T-cell (primary cell): ENCODE results near the gene ZC3H12D. TPM values are rescaled to one million over a fixed set of nuclear protein-coding genes. Genes with fewer than 3 reads are reported as not detected.

ENCODE experiments used
- ATAC-seq, 4 experiments: fragments of 200-7000 bp in 3 of 4; fragments of 150-1000 bp in 1 of 4; cut with Tn5 transposase; replicated peaks in 1 of 4; 1 replicate in 3 of 4; 2 replicates in 1 of 4; pipeline ENCODE4 v1.10.0; 2021; ENCODE audit warnings: moderate library complexity in 3 of 4, mild to moderate bottlenecking in 2 of 4, moderate number of reproducible peaks in 1 of 4
- CTCF ChIA-PET, 2 donors: fragments of 300-600 bp; sonication (Branson Sonifier 250); formaldehyde crosslinking; loops; one replicate each; lab custom pipeline; 2022; ENCODE audit warnings: antibody characterized with exemption in 2 of 2; lab: Charles Lee
- POLR2A ChIA-PET, 2 donors: fragments of 300-600 bp; sonication (Branson Sonifier 250); formaldehyde crosslinking; loops; one replicate each; lab custom pipeline; 2022; ENCODE audit warnings: antibody characterized with exemption in 2 of 2; lab: Charles Lee
- DNase-seq, 35 experiments: peaks; one replicate each; pipeline versions ENCODE4 v3.0.0 to v3.0.0-alpha.2; 2013 to 2023
- H3K27ac ChIP-seq: one replicate; pipeline ENCODE4 v1.5.1; 2013; ENCODE audit warnings: low read length
- H3K27me3 ChIP-seq, 2 experiments: replicated peaks in 1 of 2; 1 replicate in 1 of 2; 2 replicates in 1 of 2; pipeline versions ENCODE4 v1.6.1 to v1.7.0; 2013; ENCODE audit warnings: low read length in 1 of 2, mixed read lengths in 1 of 2; ENCODE audit not compliant: control insufficient read depth in 2 of 2, insufficient read depth in 2 of 2; ENCODE audit errors: extremely low read depth in 1 of 2
- H3K36me3 ChIP-seq, 2 donors: 1 replicate in 1 of 2; 2 replicates in 1 of 2; pipeline versions ENCODE4 v1.6.1 to v1.7.0; 2013; ENCODE audit warnings: low read length in 1 of 2; ENCODE audit not compliant: control insufficient read depth in 2 of 2, insufficient read depth in 1 of 2; ENCODE audit errors: extremely low read depth in 1 of 2
- H3K4me1 ChIP-seq, 2 experiments: 1 replicate in 1 of 2; 2 replicates in 1 of 2; pipeline versions ENCODE4 v1.6.1 to v1.7.0; 2013; ENCODE audit warnings: low read length in 2 of 2, mixed read lengths in 1 of 2; ENCODE audit not compliant: insufficient read depth in 2 of 2, control insufficient read depth in 1 of 2; ENCODE audit errors: extremely low read depth in 1 of 2
- H3K4me3 ChIP-seq, 2 donors: 1 replicate in 1 of 2; 2 replicates in 1 of 2; pipeline versions ENCODE4 v1.5.1 to v1.7.0; 2013; ENCODE audit warnings: mild to moderate bottlenecking in 2 of 2, low read length in 1 of 2, moderate library complexity in 1 of 2; ENCODE audit not compliant: control insufficient read depth in 1 of 2; ENCODE audit errors: extremely low read depth in 1 of 2
- H3K9me3 ChIP-seq: 2 replicates; pipeline ENCODE4 v1.7.0; 2013
- H3K27ac Mint-ChIP-seq, 2 donors: one replicate each; pipeline ENCODE4 v1.8.0; 2020 to 2021; ENCODE audit warnings: mild to moderate bottlenecking in 2 of 2, mixed read lengths in 2 of 2
- H3K27me3 Mint-ChIP-seq, 2 donors: one replicate each; pipeline ENCODE4 v1.8.0; 2021 to 2022; ENCODE audit warnings: mixed read lengths in 2 of 2
- H3K36me3 Mint-ChIP-seq: one replicate; pipeline ENCODE4 v1.8.0; 2021; ENCODE audit warnings: mixed read lengths
- H3K4me1 Mint-ChIP-seq, 3 donors: one replicate each; pipeline ENCODE4 v1.8.0; 2020 to 2022; ENCODE audit warnings: mixed read lengths in 3 of 3, mild to moderate bottlenecking in 1 of 3
- H3K4me3 Mint-ChIP-seq, 3 donors: one replicate each; pipeline ENCODE4 v1.8.0; 2020 to 2022; ENCODE audit warnings: mild to moderate bottlenecking in 3 of 3, mixed read lengths in 3 of 3, moderate library complexity in 3 of 3
- H3K9me3 Mint-ChIP-seq, 3 donors: one replicate each; pipeline ENCODE4 v1.8.0; 2020 to 2022; ENCODE audit warnings: mixed read lengths in 3 of 3
- WGBS: methylation state at CpG from one replicate; pipeline ENCODE4 v1.1.5; 2013; ENCODE audit warnings: missing lambda C conversion rate; ENCODE audit not compliant: insufficient coverage; 5-methylcytosine and 5-hydroxymethylcytosine counted together
- total RNA-seq, 35 experiments: library from RNA in 6 of 35; stranded (reverse) in 6 of 35; fragments of 120-200 nt in 1 of 35; gene quantifications; one replicate each; pipeline versions ENCODE4 v1.2.1 to v1.2.4 and lab custom pipeline; 2013 to 2026

ZC3H12D gene
- total RNA-seq, 5 donors from 2014 or later (not counting 1 experiment from before 2014, with no cell fraction given), result 48.2 to 117 (median 107) TPM

DNA sequence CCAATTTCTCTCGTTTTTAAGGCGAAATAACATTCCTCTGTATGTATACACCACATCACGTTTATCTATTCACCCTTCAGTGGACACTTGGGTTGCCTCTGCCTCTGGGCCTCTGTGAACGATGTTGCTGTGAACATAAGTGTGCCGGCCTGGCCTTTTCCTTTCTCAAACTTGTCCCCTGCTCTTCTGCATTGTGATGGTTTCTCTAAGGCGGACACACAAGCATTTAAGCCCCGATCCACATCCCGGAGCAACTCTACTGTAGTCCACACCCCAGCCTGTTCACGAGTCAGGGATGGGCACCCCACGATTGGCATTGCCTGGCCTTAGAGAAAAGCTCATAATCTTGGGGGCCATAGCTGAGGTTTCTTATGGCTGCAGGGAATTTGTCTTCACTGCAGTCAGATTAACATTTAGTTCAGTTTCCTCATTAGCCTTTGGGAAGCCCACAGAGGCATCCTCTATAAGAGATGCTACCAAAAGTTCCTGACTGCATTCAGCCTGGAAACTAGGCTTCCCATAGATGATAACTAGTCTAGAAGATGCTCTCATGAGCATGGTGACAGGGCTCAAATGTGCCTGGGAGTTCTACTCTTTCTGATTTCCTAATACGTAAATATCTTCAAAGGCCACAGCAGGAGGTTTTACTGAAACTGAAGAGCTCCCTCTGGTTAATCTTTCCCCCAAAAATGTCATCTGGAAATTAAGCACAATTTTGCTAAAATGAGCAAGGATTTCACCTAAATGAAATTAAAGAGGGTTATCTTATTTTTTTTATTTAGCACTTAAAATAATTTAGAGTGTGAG, 762 bp downstream of the ZC3H12D start:
- H3K27me3 Mint-ChIP-seq, result no peaks in the 10 kb centered on the region
- H3K4me3 Mint-ChIP-seq, result peak overlapping the region; percentile 85 to 92 (median 91)
- peaks cover 33% of the 10 kb centered on the region for H3K36me3 Mint-ChIP-seq
- CTCF ChIA-PET, result interaction anchor here (0.5 to 2.6 kb wide), 16 partner anchors 11 to 1020 kb away, joined by 3 to 23 read pairs (median 4); no protein-coding TSS in a partner anchor
- no peak for ATAC-seq
- POLR2A ChIA-PET, result interaction anchor here (0.5 to 3.0 kb wide), 14 partner anchors 9 to 394 kb away, joined by 3 to 42 read pairs (median 4); partner anchors contain the start of gene GINM1 (in 1 of the 2)
- peak in 1 of 35 experiments; percentile 51 for DNase-seq
- Histone ChIP-seq H3K27ac (peak overlapping the region; percentile 98), H3K27me3 (no peaks in the 10 kb centered on the region), H3K9me3 (no peaks in the 10 kb centered on the region), H3K36me3 (no peaks in the 10 kb centered on the region), H3K4me1 (peaks cover 15 to 63% of the 10 kb centered on the region in 2 experiments), H3K4me3 (peak overlapping the region; percentile 25 to 65)
- H3K27ac Mint-ChIP-seq, result peak overlapping the region; percentile 99
- 40% methylated on average over 7 of the region's 11 CpGs for WGBS
- H3K4me1 Mint-ChIP-seq, result peaks cover 60 to 65% (median 62%) of the 10 kb centered on the region in 3 donors
- no peaks in the 10 kb centered on the region for H3K9me3 Mint-ChIP-seq

DNA sequence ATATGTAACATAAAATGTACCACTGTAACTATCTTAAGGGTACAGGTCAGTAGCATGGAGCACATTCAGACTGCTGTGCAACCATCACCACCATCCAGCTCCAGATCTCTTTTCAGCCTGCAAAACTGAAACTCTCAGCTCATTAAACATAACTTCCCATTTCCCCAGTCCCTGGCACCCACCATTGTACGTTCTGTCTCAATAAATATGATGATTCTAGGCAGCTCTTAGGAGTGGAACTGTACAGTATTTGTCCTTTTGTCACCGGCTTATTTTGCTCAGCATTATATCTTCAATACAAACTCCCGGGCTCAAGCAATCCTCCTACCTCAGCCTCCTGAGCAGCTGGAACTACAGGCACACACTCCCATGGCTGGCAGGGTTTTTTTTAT, 1.5 kb downstream of the ZC3H12D start:
- ATAC-seq (no peak), DNase-seq (peak in 1 of 35 experiments; percentile 47)
- Histone ChIP-seq H3K9me3 (no peaks in the 10 kb centered on the region), H3K36me3 (no peaks in the 10 kb centered on the region), H3K4me3 (peak overlapping the region in 1 of 2 donors; percentile 65), H3K27me3 (no peaks in the 10 kb centered on the region), H3K27ac (peak overlapping the region; percentile 98), H3K4me1 (peaks cover 15 to 68% of the 10 kb centered on the region in 2 experiments)
- H3K4me3 Mint-ChIP-seq, result peak overlapping the region; percentile 85 to 92 (median 91)
- peaks cover 60 to 71% (median 62%) of the 10 kb centered on the region in 3 donors for H3K4me1 Mint-ChIP-seq
- peak overlapping the region; percentile 99 for H3K27ac Mint-ChIP-seq
- no CpG with 5 or more reads among the region's 3 CpGs for WGBS
- no peaks in the 10 kb centered on the region for H3K9me3 Mint-ChIP-seq
- H3K27me3 Mint-ChIP-seq, result no peaks in the 10 kb centered on the region
- peaks cover 39% of the 10 kb centered on the region for H3K36me3 Mint-ChIP-seq
- CTCF ChIA-PET, result interaction anchor here (0.8 to 2.6 kb wide), 8 partner anchors 12 to 288 kb away, joined by 3 to 11 read pairs (median 4); no protein-coding TSS in a partner anchor
- POLR2A ChIA-PET, result interaction anchor here (0.5 to 1.3 kb wide), 12 partner anchors 9 to 723 kb away, joined by 3 to 6 read pairs (median 3); no protein-coding TSS in a partner anchor

DNA sequence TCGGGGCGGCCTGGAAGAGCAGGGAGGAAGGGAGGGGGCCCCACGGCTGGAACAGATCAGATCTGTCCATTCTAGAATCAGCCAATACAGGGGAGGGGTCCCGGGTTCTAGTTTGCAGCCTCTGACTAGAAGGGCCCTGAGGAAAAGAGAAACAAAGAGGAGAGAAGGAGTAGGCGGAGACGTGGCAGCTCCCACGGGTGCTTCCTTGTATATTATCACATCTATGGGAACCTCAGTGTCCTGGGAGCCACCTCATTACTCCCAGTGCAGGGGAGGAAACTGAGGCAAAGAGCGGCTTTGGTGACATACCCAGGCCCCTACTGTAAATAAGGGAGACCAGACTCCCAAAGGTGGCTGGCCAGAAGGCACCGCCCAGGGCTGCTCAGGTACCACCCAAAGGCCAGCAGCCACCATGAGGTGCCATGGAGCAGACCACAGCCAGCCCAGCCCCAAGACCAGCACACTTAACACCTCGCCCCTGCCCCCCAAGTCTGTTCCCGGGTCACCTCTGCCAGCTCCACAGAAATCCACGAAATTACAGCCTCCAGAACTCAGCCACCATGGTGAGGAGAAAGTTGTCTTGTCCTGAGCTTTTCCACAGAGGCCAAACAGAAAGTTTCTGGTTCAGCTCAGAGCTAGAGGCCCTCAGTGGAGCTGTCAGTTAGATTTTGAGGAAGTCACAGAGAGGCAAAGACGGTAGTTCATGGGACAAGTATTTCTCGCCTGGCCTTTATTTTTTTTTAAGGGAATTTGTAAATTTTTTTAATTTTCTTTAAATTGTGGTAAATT, 2.1 kb downstream of the ZC3H12D start:
- Mint-ChIP-seq H3K9me3 (no peaks in the 10 kb centered on the region), H3K27ac (peak overlapping the region; percentile 99), H3K27me3 (no peaks in the 10 kb centered on the region), H3K36me3 (peaks cover 39% of the 10 kb centered on the region), H3K4me3 (peak overlapping the region; percentile 85 to 92 (median 91)), H3K4me1 (peaks cover 61 to 71% (median 63%) of the 10 kb centered on the region in 3 donors)
- Histone ChIP-seq H3K36me3 (no peaks in the 10 kb centered on the region), H3K27me3 (no peaks in the 10 kb centered on the region), H3K27ac (peak overlapping the region; percentile 98), H3K4me1 (peaks cover 15 to 69% of the 10 kb centered on the region in 2 experiments), H3K9me3 (no peaks in the 10 kb centered on the region), H3K4me3 (peak overlapping the region; percentile 65 to 70)
- DNase-seq, result peak in 1 of 35 experiments; percentile 44
- POLR2A ChIA-PET, result interaction anchor here (0.5 to 1.3 kb wide), 12 partner anchors 10 to 722 kb away, joined by 3 to 13 read pairs (median 3); no protein-coding TSS in a partner anchor
- CTCF ChIA-PET, result interaction anchor here (0.8 to 2.6 kb wide), 7 partner anchors 13 to 289 kb away, joined by 3 to 11 read pairs (median 4); no protein-coding TSS in a partner anchor
- 7% methylated on average over 4 of the region's 14 CpGs for WGBS
- no peak for ATAC-seq

DNA sequence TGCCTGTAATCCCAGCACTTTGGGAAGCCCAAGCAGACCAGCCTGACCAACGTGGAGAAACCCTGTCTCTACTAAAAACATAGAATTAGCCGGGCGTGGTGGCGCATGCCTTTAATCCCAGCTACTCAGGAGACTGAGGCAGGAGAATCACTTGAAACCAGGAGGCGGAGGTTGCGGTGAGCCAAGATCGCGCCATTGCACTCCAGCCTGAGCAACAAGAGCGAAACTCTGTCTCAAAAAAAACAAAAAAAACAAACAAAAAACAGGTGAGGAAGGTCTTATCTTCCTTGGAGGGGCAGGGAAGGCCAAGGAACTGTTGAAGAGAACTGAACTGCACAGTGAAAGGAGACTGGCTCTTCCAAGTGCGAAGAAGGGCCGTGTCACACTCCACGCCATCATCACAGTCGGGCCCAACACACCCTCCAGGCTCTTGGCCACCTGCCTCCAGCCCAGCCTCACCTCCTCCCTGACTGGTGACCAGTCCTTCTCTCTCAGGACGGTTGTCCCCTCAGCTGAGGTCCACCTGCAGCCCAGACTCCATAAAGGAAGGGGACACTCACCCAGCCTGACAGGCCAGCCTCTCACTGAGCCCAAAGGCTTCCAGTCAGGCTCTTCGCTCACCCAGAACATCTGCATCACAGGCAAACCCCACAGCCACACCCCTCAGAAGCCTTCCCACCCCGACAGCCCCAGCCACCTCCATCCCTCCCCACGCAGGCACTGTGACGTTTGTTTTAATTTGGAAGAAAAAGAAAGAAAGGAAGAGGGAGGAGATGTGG, 4.1 kb downstream of the ZC3H12D start:
- no peaks in the 10 kb centered on the region for H3K27me3 Mint-ChIP-seq
- peaks cover 49% of the 10 kb centered on the region for H3K36me3 Mint-ChIP-seq
- peak overlapping the region; percentile 85 to 92 (median 91) for H3K4me3 Mint-ChIP-seq
- ATAC-seq, result peak in 2 of 4 experiments; percentile 12 to 30
- Histone ChIP-seq H3K27ac (peak overlapping the region; percentile 98), H3K4me3 (peak overlapping the region in 1 of 2 donors; percentile 65), H3K27me3 (no peaks in the 10 kb centered on the region), H3K9me3 (no peaks in the 10 kb centered on the region), H3K4me1 (peaks cover 15 to 77% of the 10 kb centered on the region in 2 experiments), H3K36me3 (peaks cover 0 to 7% of the 10 kb centered on the region in 2 donors)
- H3K4me1 Mint-ChIP-seq, result peaks cover 65 to 79% (median 67%) of the 10 kb centered on the region in 3 donors
- H3K9me3 Mint-ChIP-seq, result no peaks in the 10 kb centered on the region
- ChIA-PET POLR2A (interaction anchor here in 1 of 2 donors (1.0 to 1.4 kb wide), 2 partner anchors 14 to 65 kb away, joined by 3 to 6 read pairs; partner anchors contain the start of gene PPIL4), CTCF (interaction anchor here (0.9 to 1.7 kb wide), 5 partner anchors 14 to 37 kb away, joined by 3 to 11 read pairs (median 3); no protein-coding TSS in a partner anchor)
- peak in 28 of 35 experiments; percentile 22 to 69 (median 42) for DNase-seq
- 73% methylated on average over 10 of the region's 18 CpGs for WGBS
- H3K27ac Mint-ChIP-seq, result peak overlapping the region; percentile 99

DNA sequence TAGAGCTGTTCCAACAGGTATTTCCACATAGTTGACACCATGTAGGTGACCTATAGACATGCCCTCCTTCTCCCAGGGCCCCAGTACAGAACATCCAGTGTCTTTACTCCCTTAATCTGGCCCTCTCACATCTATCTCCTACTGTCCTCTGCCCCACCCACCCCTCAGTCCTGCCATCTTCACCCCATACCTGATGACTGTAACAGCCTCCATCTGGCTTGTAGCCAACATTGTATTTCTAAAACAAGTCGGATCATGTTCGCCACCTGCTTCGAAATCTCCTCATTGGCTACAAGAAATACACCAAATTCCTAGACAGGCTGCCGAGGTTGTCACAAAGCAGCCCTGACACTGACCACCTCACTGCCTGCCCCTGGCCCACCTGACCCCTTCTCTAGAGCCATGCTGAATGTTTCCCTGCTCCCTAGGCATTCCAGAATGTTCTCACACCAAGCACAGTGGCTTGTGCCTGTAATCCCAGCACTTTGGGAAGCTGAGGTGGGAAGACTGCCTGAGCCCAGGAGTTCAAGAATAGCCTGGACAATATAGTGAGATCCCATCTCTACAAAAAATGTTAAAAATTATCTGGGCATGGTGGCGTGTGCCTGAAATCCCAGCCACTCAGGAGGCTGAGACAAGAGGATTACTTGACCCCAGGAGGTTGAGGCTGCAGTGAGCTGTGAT, 6.0 kb downstream of the ZC3H12D start:
- Histone ChIP-seq H3K4me1 (peaks cover 10 to 77% of the 10 kb centered on the region in 2 experiments), H3K36me3 (peaks cover 0 to 15% of the 10 kb centered on the region in 2 donors), H3K4me3 (no peak overlapping the region), H3K27ac (no peak overlapping the region), H3K9me3 (no peaks in the 10 kb centered on the region), H3K27me3 (no peaks in the 10 kb centered on the region)
- no peaks in the 10 kb centered on the region for H3K27me3 Mint-ChIP-seq
- ATAC-seq (no peak), DNase-seq (no peak)
- 88% methylated on average over 5 of the region's 5 CpGs for WGBS
- peaks cover 64 to 67% (median 66%) of the 10 kb centered on the region in 3 donors for H3K4me1 Mint-ChIP-seq
- no peaks in the 10 kb centered on the region for H3K9me3 Mint-ChIP-seq
- H3K36me3 Mint-ChIP-seq, result peaks cover 45% of the 10 kb centered on the region
- H3K4me3 Mint-ChIP-seq, result peak overlapping the region; percentile 85 to 92 (median 91)
- ChIA-PET POLR2A (interaction anchor here (0.5 to 0.6 kb wide), 2 partner anchors 20 to 339 kb away, joined by 3 read pairs; no protein-coding TSS in a partner anchor), CTCF (interaction anchor here (0.8 to 1.7 kb wide), 3 partner anchors 37 to 116 kb away, joined by 3 to 11 read pairs (median 4); no protein-coding TSS in a partner anchor)
- peak overlapping the region; percentile 18 to 65 for H3K27ac Mint-ChIP-seq
